GM21390 (cell line): ENCODE results near the gene STING1.
"Not testable (repeated sequence)": the region's sequence is repeated elsewhere in the genome, so short reads cannot be mapped to it uniquely, and the experiment has no call there.

Source experiments
- ATAC-seq: cut with Tn5 transposase; IDR thresholded peaks from one replicate; pipeline ENCODE4 v1.9.1; 2021; ENCODE audit not compliant: unreplicated experiment

Gene STING1

DNA sequence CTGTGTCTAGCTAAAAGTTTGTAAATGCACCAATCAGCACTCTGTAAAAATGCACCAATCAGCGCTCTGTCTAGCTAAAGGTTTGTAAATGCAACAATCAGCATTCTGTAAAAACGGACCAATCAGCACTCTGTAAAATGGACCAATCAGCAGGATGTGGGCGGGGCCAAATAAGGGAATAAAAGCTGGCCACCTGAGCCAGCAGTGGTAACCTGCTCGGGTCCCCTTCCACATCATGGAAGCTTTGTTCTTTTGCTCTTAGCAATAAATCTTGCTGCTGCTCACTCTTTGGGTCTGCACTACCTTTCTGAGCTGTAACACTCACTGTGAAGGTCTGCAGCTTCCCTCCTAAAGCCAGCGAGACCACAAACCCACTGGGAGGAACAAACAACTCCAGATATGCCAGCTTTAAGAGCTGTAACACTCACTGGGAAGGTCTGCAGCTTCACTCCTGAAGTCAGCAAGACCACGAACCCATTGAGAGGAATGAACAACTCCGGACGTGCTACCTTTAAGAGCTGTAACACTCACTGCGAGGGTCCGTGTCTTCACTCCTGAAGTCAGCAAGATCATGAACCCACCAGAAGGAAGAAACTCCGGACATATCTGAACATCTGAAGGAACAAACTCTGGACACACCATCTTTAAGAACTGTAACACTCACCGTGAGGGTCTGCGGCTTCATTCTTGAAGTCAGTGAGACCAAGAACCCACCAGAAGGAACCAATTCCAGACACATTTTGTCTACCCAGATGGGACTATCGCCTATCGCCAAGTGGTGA is 20.7 kb upstream of the STING1 start:
- ATAC-seq: not testable (repeated sequence)

DNA sequence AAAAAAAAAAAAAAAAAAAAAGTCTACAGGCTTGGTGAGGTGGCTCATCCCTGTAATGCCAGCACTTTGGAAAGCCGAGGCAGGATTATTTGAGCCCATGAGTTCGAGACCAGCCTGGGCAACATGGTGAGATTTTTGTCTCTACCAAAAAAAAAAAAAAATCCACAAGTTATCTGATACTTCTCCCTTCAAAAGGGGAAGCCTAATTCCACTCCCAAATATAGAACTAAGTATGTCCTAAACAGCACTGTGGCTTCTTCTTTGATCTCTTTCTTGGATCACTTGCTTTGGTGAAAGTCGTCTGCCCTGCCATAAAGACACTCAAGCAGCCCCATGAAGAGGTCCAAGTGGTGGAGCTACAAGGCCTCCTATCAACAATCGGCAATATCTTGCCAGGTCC is 18.8 kb upstream of the STING1 start:
- ATAC-seq: no peak

- no peak for ATAC-seq
Observed at GRCh38 chr5:139495638-139496435, 13.3 kb upstream of the STING1 start.

DNA sequence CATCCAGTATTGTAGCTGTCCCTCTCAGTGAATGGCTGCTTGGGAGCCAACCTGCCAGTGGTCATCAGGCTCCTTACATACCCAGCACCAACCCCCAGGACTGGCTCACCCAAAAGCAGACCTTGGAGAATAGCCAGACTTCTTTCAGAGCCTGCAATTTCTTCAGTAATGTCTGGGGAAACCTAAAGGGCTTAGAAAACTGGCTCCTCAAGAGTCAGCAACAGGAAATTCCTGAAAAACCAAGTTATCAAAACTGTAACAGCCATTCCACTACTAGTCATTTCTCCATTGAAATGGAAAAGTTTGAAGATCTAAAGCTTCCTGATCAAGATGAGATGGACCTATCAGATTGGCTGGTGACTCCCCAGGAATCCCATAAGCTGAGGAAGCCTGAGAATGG is 12.3 kb upstream of the STING1 start:
- ATAC-seq: no peak

- ATAC-seq: no peak
Observed at GRCh38 chr5:139494256-139494655, 11.7 kb upstream of the STING1 start.

DNA sequence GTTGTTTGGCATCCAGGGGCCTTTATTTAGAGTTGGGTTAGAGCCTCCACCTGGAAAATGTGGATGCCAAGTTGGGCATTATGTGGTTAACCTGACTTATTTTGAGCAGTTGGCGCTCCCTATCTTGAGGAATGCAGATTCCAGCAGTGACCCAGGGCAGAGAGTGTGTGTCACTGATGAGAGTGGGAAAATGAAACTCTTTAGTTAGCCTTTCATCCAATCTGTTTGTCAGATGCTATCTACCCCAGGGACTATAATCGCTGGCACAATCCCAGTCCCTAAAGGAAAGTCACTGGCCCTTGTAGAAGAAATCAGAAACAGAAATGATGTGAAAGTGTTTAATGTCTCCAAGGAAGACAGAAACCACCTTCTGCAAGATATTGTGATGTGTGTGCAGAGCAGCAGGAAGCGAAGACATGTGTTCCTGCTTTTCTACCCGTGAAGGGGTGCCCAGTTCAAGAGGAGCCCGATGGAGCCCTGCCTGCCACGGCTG is 10.2 kb upstream of the STING1 start:
- no peak for ATAC-seq

DNA sequence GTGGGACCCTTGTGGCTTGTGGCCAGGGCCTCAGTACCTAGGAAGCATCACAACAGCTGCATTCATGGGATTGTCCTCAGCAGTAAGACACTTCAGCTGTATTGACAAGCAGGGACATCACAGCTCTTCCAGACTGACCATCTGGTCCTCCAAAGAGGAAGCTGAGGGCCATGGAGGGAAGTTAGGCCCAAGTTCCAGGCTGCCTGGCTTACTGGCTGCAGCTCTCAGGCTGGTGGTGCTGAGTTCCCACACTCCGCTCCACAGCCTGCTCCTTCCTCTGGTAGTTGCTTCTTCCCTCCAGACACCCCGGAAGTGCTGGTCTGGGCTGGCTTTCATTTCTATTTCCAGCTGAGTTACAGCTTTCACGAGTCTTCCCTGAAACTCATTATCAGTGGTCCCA is 5.7 kb upstream of the STING1 start:
- no peak for ATAC-seq

DNA sequence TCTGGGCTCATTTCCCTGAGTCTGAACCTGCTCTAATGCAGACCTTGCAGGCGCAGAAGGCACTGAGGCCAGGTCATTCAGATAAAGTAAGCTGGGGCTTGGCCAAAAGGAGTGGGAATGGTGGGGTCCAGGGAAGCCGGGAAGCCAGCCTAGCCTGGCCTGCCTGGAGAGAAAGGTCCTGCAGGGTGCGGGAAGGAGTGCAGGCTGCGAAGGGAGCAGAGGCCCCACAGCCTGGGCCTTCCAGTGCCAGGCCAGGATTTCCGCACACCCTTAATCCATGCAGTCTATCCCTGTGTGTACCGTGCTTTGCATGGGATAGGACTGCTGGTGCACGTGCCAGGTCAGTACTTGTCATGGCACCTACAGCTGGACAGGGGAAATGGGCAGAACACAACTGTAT is 3.6 kb upstream of the STING1 start:
- ATAC-seq: no peak

DNA sequence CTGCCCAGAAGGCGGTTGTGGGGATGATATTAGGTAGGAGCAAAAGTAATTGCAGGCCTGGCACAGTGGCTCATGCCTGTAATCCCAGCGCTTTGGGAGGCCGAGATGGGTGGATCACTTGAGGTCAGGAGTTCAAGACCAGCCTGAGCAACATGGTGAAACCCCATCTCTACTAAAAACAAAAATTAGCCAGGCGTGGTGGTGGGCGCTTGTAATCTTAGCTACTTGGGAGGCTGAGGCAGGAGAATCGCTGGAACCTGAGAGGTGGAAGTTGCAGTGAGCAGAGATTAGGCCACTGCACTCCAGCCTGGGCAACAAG is 291 bp upstream of the STING1 start:
- ATAC-seq: not testable (repeated sequence)

DNA sequence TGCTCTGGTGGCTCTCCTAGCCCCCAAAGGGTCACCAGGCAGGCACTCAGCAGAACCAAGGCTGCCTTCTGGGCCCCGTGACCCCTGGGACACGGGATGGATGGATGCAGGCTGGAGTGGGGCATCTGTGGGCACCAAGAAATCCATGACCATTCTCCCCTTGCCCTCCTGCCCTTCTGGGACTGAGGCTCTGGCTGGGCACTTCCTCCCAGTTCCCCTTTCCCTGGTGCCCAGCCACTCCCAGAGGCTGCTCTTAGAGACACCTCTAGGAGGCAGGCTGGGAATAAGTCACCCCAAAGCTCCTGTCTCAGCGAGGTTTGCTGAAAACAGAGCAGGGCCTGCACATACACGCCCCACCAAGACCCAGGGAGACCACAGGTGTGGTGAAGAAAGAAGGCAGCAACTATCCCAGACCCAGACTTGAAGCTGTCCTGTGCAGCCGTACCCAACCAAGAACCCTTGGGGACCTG is 943 bp downstream of the STING1 start:
- peak; percentile 31 for ATAC-seq

- no peak for ATAC-seq
Observed at GRCh38 chr5:139481122-139481533, 1.4 kb downstream of the STING1 start.

DNA sequence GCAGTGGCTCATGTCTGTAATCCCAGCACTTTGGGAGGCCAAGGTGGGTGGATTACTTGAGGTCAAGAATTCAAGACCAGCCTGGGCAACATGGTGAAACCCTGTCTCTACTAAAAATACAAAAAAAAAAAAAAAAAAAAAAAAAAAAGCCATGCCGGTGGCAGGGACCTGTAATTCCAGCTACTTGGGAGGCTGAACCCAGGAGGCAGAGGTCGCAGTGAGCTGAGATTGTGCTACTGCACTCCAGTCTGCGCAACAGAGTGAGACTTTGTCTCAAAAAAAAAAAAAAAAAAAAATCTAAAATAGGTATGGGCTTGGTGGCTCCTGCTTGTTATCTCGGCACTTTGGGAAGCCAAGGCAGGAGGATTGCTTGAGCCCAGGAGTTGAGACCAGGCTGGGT is 2.8 kb downstream of the STING1 start:
- ATAC-seq: not testable (repeated sequence)

DNA sequence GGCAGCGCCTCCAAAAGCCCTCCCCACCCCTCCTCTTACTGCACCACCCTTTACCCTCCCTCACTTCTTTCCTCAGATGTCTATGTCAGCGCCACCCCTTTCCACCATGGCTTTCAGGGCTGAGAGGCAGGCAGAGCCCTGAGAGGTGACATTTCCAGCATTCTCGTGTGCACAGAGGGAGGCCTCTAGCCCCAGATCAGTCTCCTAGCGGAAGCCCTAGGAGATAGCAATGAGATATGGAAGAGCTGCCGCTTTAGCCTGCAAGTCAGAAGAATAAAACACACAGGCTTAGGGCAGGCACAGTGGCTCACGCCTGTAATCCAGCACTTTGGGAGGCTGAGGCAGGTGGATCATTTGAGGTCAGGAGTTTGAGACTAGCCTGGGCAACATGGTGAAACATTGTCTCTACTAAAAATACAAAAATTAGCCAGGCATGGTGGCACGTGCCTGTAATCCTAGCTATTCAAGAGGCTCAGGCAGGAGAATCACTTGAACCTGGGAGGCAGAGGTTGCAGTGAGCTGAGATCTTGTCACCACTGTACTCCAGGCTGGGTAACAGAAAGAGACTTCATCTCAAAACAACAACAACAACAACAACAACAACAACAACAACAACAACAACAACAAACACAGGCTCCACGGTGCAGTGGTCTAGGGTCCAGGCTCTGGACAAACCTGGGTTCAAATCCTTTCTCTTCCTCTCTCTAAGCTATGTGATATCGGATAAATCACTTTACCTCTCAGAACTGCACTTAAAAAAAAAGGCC is 3.7 kb downstream of the STING1 start:
- ATAC-seq: not testable (repeated sequence)

DNA sequence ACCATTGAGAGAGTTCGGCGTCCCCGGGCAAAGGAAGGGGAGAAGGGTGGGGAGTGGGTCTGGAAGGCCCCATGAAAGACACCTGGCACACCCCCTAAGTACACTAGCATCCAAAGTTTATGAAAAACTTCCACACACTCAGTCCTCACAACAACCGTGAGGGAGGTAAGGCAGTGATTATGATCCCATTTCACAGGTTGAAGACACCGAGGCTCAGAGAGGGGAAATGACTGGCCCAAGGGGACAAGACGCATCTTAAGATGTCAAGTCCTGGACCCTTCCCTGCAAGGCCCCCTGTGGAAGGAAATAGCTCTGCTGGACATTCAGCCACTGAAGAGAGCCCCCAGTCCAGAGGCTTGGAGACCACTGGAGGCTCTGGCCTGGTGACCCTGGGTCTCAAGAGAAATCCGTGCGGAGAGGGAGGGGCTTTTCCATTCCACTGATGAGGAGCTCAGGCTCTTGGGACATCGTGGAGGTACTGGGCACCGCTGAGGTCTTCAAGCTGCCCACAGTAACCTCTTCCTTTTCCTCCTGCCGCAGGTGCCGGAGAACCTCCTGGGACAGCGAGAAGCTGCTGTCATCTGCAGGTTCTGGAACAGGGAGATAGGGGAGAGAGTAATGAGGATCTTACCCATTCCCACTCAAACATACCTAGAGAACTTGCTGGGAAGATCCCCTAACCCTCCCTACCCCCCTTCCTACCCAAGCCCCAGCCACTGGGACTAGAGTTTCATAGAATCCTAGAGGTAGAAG is 6.5 kb downstream of the STING1 start:
- ATAC-seq: no peak

DNA sequence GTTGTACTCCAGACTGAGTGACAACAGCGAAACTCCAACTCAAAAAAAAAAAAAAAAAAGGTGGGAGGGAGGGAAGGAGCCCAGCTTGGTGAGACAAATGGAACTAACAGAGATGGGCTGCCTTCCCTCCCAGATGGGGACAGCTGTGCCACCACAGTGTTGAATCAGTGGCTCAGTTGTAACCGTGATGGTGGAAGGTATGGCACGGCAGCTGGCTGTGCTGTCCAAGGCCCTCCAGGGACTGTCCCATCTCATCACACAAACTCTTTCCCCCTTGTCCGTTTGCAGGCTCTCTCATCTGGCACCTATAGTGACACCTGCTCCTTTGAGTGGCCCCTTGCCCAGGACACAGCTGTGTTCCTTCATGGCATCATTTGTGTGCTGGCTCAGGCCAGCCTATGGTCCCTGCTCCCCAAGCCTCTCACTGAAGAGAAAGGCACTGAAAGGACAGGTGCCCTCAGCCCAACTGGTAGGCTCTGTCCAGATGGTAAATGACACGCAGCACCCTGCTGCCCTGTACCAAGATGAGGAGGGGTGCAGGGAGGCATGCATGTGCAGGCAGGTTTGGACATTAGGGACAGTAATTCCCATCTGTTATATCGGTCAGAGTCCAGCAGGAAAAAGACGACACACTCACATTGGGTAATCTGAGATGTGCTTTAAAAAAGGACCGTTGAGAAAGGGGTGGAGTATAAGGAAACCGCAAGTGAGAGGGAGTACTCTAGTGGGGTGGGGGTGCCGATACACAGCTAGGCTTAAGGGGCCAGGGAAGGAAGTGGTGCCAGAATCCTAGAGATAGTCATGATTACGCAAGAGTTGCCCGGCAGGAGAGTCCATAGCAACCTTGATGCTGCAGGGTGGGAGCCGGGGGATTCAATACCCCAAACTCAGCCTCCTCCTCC is 7.4 kb downstream of the STING1 start:
- ATAC-seq: no peak

GRCh38 chr5:139473565-139473964 is 9.0 kb downstream of the STING1 start:
- no peak for ATAC-seq

DNA sequence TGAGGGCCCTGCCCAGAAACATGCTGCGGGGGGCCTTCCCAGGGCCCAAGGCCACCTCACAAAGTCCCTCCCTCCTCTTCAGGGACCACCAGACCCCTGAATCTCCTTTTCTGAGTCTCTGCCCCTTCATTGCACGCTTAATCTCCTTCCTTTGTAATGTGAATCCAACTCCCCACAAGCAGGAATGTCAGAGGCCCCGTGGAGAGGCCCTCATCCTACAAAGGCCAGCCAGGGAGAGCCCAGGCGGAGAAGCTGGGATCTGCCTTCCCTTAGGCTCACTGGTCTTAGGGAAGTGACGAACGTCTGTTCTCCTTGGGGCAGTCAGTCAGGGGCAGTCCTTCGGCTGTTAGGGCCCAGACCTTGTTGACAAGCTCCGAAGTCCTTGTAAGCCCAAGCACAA is 9.5 kb downstream of the STING1 start:
- no peak for ATAC-seq

GRCh38 chr5:139472386-139473030 is 10.1 kb downstream of the STING1 start:
- no peak for ATAC-seq

DNA sequence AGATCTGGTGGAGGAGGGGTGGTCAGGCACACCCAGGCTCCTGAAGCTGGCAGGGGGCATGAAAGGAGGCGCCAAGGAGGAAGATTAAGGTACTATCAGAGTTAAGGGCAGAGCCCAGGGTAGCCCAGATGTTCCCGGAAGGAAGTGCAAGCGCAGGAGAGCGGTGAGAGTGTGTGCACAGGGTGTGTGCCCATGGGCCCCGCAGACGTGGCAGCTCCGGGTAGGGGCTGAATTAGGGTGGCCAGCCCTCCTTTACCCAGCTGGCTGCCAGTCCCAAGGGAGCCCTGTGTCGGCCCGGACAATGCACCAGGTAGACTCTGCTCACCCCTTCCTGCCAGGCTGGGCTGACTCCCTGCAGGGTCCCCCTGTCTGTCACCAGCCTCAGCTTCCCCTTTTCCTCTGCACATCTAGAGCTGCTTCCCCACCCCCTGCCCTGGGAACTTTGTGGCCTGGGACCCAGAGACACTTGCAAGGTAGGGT is 11.7 kb downstream of the STING1 start, which contains the start of gene SMIM33:
Gene SMIM33, plus strand, starts transcription at position 184 of the 480 bp plus-strand sequence. Its CDS starts 118 bp downstream, at position 302.
- ATAC-seq: no peak
